ENCODE results near the gene KRTCAP2.

DNA sequence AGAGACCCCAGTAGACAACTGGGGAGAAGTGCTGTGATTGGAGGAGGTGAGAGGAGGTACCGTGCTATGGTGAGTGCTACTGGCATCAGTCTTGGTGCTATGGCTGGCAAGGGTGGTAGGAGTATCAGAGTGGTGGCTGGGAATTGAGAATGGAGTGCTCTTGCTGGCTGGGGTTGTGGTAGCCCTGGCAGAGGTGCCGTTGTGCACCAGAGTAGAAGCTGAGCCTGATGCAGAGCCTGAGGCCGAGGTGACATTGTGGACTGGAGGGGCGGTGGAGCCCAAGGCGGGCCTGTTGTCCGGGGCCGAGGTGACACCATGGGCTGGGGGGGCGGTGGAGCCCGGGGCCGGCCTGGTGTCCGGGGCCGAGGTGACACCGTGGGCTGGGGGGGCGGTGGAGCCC, 15.2 kb upstream of the KRTCAP2 start:
- no peak for TF ChIP-seq EZH2phosphoT487 (IDR thresholded peaks at IDR 0.05; ENCODE audit: insufficient read depth, low read depth)
- TF ChIP-seq EZH2 (IDR thresholded peaks at IDR 0.05; ENCODE audit: insufficient read depth, poor library complexity, severe bottlenecking), result no peak
